Coronary artery (tissue), 2 donors: ENCODE results near the gene MARF1.
"Not testable (repeated sequence)": the region's sequence is repeated elsewhere in the genome, so short reads cannot be mapped to it uniquely, and the experiment has no call there.

Experiments
- DNase-seq: peaks from one replicate; pipeline ENCODE4 v3.0.0-alpha.2; 2017; ENCODE audit warnings: low spot score
- H3K27ac ChIP-seq, 2 donors: fragments of 200-600 bp; sonication (generic); one replicate each; pipeline ENCODE4 v1.5.1; 2016 to 2019
- H3K4me3 ChIP-seq: fragments of 200-600 bp; sonication (generic); 2 replicates; pipeline ENCODE4 v1.5.1; 2016; ENCODE audit warnings: mild to moderate bottlenecking, moderate library complexity
- TF ChIP-seq, protein P1 (sequence below): fragments of 200-600 bp; sonication (generic); IDR thresholded peaks from one replicate; pipeline ENCODE4 v1.5.1; 2019; ENCODE audit warnings: antibody characterized with exemption

MARF1 gene

DNA sequence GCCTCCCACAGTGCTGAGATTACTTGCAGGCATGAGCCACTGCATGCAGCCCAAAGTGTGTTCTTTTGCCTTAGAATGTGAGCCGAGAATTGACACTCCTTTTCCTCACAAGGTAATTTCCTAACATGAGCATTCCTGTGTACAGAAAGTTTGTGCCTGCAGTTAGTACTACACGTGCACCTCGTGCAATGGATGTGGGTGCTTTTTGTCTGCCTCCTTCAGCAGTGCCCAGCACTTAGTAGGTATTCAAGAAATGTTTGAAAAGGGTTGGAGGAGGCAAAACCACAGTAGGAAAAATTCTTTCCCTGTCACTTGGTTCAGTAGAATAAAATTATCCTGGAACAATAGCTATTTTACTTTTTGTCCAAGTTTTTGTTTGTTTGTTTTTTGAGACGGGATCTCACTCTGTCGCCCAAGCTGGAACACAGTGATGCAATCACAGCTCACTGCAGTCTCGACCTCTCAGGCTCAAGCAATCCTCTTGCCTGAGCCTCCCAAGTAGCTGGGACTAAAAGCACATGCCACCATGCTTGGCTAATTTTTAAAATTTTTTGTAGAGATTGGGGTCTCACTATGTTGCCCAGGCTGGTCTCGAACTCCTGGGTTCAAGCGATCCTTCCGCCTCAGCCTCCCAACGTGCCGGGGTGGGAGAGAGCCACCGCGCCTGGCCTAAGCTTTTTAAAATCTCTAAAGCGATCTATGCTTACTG, 9.5 kb upstream of the MARF1 start:
- TF ChIP-seq, protein P1, sequence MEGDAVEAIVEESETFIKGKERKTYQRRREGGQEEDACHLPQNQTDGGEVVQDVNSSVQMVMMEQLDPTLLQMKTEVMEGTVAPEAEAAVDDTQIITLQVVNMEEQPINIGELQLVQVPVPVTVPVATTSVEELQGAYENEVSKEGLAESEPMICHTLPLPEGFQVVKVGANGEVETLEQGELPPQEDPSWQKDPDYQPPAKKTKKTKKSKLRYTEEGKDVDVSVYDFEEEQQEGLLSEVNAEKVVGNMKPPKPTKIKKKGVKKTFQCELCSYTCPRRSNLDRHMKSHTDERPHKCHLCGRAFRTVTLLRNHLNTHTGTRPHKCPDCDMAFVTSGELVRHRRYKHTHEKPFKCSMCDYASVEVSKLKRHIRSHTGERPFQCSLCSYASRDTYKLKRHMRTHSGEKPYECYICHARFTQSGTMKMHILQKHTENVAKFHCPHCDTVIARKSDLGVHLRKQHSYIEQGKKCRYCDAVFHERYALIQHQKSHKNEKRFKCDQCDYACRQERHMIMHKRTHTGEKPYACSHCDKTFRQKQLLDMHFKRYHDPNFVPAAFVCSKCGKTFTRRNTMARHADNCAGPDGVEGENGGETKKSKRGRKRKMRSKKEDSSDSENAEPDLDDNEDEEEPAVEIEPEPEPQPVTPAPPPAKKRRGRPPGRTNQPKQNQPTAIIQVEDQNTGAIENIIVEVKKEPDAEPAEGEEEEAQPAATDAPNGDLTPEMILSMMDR, result no peak
- Histone ChIP-seq H3K27ac (peak overlapping the region in 1 of 2 donors; percentile 17), H3K4me3 (no peak overlapping the region)
- DNase-seq, result no peak

DNA sequence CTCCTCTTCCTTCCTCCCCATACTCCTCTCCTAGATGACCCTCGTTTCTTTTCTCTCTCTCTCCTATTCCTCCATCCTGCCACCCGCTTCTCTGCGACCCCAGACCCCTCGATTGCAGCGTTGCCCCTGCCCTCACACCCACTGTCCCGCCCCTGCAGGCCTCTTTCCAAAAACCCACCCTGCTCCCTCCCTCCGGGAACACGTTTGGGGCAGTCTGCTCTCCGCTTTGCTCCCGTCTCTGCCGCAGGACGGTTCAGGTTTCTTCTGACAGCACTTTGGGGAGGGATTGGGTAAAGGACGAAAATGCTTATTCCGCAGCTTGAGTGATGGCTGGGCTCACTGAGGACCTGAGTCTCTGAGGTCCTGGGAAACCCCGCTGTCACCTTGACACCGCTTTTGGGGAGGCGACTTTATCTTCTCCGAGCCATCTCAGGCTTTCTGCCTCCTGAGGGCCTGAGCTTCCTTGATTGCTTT, 7.8 kb upstream of the MARF1 start:
- Histone ChIP-seq H3K27ac (peak overlapping the region; percentile 97 to 99), H3K4me3 (peak overlapping the region; percentile 99)
- TF ChIP-seq, protein P1, result no peak
- DNase-seq, result peak; percentile 75

DNA sequence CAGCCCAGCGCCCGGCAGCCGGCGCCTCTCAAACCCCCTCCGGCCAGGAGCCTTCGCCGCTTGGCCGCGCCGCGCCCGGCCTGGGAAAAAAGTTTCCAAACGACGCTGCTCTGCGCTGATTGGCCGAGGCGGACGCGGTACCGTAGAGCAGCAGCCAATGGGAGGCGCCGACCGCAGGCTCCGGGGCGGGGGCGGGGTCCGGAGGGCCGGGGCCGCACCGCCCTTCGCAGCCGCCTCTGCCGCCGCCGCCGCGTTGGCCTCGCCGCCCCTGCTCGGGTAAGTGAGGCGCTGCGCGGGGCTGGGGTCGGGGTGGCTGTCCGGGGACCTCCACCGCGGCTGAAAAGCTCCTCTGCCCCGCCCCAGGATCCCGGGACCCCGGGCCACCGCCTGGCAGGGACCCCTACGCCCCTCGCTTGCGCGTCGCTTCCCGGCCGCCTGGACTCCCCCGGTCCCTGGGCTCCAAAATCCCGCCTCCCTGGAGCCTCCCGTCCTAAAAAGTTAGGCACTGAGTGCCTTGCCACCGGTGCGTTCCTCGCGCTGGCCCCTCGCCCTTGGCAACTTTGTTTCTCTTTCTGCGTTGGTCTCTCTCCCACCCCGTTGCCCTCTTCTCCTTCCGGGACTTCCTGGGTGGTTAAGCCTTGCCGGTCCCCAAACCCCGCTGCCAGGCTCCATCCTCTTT, 7.2 kb upstream of the MARF1 start, which contains the start of gene NDE1:
Gene NDE1, plus strand, starts transcription at position 227 of the 679 bp plus-strand sequence. CDS start 14,534 bp downstream, outside the sequence.
- Histone ChIP-seq H3K4me3 (peak within 1 kb of the TSS; percentile 99), H3K27ac (peak within 1 kb of the TSS; percentile 97 to 99)
- TF ChIP-seq, protein P1, result no peak
- peak; percentile 94 for DNase-seq

DNA sequence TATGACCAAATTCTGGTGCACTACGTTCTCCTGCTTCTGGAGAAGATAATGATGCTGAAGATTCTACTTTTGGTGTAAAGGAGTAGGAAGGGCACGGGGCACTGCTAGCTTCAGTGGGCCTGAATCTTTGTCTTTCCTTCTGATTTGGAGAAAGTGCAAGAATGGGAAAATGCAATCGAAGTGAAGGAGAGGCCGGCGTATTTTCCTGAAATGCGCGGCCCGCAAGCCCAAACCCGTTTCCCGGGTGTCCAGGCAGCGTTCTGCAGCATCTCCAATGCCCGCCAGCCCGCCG, 6.7 kb upstream of the MARF1 start:
- DNase-seq, result no peak
- peak overlapping the region; percentile 99 for H3K4me3 ChIP-seq
- H3K27ac ChIP-seq, result peak overlapping the region; percentile 29 to 99
- TF ChIP-seq, protein P1, result no peak

DNA sequence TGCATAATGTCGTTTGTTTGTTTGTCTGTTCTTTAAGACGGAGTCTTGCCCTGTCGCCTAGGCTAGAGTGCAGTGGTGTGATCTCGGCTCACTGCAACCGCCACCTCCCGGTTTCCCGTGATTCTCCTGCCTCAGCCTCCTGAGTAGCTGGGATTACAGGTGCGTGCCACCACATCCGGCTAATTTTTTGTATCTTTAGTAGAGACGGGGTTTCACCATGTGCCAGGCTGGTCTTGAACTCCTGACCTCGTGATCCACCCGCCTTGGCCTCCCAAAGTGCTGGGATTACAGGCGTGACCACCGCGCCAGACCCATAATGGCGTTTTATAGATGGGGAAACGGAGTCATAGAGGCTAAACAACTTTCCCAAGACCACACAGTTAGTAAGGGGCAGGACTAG, 6.4 kb upstream of the MARF1 start:
- peak overlapping the region; percentile 99 for H3K4me3 ChIP-seq
- not testable (repeated sequence) for DNase-seq
- peak overlapping the region; percentile 29 to 99 for H3K27ac ChIP-seq

DNA sequence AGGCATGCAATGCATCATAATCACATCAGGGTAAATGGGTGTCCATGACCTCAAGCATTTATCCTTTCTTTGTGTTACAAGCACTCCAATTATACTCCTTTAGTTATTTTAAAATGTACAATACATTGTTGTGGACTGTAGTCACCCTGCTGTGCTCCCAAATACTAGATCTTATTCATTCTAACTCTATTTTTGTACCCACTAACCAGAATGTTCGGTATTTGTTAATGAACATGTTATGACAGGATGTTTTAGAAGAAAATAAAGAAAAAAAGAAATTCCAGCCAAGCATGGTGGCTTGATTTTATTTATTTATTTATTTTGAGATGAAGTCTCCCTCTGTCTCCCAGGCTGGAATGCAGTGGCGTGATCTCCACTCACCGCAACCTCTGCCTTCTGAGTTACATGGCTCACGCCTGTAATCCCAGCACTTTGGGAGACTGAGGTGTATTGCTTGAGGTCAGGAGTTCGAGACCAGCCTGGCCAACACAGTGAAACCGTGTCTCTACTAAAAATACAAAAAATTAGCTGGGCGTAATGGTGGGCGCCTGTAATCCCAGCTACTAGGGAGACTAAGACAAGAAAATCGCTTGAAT, 5.3 kb upstream of the MARF1 start:
- DNase-seq, result no peak
- no peak overlapping the region for H3K4me3 ChIP-seq
- H3K27ac ChIP-seq, result no peak overlapping the region
- TF ChIP-seq, protein P1, result no peak

DNA sequence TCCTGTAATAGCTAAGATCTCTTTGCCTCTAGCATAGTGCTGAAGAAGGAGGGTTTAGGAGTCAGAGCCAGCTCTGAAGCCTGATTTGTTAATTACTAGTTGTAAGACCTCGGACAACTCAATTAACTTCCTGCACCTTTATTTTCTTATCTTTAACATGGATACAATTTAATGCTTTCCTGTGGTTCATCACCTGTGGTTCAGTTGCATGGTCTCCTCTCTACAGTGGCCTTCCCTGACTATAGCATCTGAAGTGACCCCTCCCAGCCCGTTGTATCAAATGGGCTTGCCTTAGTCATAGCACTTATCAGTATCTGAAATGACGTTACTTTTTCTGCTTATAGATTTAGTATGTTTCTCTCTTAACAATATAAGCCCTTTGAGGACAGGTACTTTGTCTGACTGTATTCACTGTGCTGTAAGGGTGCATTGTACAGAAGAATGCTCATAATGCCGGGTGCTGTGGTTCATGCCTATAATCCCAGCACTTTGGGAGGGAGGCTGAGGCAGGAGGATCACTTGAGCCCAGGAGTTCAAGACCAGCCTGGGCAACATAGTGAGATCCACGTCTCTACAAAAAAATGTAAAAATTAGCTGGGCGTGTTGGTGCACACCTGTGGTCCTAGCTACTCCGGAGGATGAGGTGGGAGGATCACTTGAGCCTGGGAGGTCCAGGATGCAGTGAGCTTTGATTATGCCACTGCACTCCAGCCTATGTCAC, 4.5 kb upstream of the MARF1 start:
- DNase-seq, result no peak
- H3K27ac ChIP-seq, result no peak overlapping the region
- no peak overlapping the region for H3K4me3 ChIP-seq
- TF ChIP-seq, protein P1, result no peak

DNA sequence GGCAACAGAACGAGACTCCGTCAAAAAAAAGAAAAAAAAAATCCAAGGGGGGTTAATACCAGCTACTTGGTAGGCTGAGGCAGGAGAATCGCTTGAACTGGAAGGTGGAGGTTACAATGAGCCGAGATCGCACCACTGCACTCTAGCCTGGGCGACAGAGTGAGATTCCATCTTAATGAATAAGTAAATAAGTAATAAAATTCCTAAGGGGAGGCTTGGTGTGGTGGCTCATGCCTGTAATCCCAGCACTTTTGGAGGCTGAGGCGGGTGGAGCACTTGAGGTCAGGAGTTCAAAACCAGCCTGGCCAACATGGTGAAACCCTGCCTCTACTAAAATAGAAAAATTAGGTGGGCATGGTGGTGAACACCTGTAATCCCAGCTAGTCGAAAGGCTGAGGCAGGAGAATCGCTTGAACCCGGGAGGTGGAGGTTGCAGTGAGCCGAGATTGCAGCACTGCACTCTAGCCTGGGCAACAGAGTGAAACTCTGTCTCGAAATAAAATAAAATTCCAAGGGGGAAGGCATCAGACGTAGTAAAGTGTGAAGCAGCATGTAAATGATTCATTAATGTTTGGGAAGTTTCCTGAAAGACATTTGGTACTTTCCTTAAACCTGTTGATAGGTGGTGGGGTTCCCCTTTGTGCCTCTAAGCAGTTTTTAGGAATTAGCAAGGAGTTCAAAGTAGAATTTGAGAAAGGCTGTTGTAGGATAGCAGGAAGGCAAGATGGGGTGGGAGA, 3.8 kb upstream of the MARF1 start:
- DNase-seq, H3K27ac ChIP-seq, H3K4me3 ChIP-seq: not testable (repeated sequence)

DNA sequence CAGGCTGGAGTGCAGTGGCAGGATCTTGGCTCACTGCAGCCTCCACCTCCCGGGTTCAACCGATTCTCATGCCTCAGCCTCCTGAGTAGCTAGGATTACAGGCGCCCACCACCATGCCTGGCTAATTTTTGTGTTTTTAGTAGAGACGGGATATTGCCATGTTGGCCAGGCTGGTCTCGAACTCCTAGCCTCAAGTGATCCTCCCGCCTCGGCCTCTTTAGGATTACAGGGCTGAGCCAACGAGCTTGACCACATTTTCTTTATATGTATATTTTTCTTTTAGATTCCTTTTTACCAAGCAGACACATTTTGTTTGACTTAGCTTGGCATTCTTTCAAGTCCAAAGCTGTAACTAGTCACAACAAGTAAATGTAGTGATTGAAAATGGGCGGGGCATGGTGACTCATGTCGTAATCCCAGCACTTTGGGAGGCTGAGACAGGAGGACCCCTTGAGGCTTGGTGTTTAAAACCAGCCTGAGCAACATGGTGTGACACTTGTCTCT, 2.1 kb upstream of the MARF1 start:
- not testable (repeated sequence) for H3K4me3 ChIP-seq, DNase-seq, H3K27ac ChIP-seq
